Stimulated activated CD4-positive, alpha-beta T cell treated with anti-CD3 and anti-CD28 coated beads, Interleukin-1b, Interleukin-23, amount 100 ng/mL, for 48 hours (primary cell): ENCODE data around the gene TAF1B.

Experiments
- DNase-seq: peaks from one replicate; pipeline ENCODE4 v3.0.0-alpha.2; 2020

The TAF1B gene

GRCh38 chr2:9946076-9946475 lies 102.8 kb downstream of the TAF1B start:
- DNase-seq = no peak

GRCh38 chr2:9946818-9947217 lies 103.5 kb downstream of the TAF1B start:
- DNase-seq = no peak

GRCh38 chr2:9948721-9949120 lies 105.4 kb downstream of the TAF1B start:
- DNase-seq = no peak

- no peak for DNase-seq
Measured at GRCh38 chr2:9949239-9949991, 106.1 kb downstream of the TAF1B start.

GRCh38 chr2:9949992-9950520 lies 106.8 kb downstream of the TAF1B start:
- DNase-seq = no peak

- peak; percentile 31 for DNase-seq
Measured at GRCh38 chr2:9950521-9951271, 107.4 kb downstream of the TAF1B start.

- DNase-seq = no peak
Measured at GRCh38 chr2:9951272-9951521, 107.9 kb downstream of the TAF1B start.

GRCh38 chr2:9951522-9952285 lies 108.4 kb downstream of the TAF1B start, which contains the start of gene GRHL1:
GRHL1 (plus strand) TSS chr2:9951693; CDS start chr2:9951834, 141 bp downstream.
- DNase-seq = peak; percentile 88

GRCh38 chr2:9952286-9952737 lies 109.0 kb downstream of the TAF1B start:
- no peak for DNase-seq

GRCh38 chr2:9952856-9953503 lies 109.7 kb downstream of the TAF1B start:
- no peak for DNase-seq

- no peak for DNase-seq
Measured at GRCh38 chr2:9954136-9954535, 110.9 kb downstream of the TAF1B start.

- no peak for DNase-seq
Measured at GRCh38 chr2:9958057-9958456, 114.8 kb downstream of the TAF1B start.

GRCh38 chr2:9959262-9959661 lies 116.0 kb downstream of the TAF1B start:
- no peak for DNase-seq

GRCh38 chr2:9961013-9961412 lies 117.7 kb downstream of the TAF1B start:
- DNase-seq = no peak

GRCh38 chr2:9964334-9964980 lies 121.2 kb downstream of the TAF1B start:
- DNase-seq = no peak

- DNase-seq = no peak
Measured at GRCh38 chr2:9965119-9965822, 122.0 kb downstream of the TAF1B start.

- no peak for DNase-seq
Measured at GRCh38 chr2:9966491-9967022, 123.3 kb downstream of the TAF1B start.

- no peak for DNase-seq
Measured at GRCh38 chr2:9967053-9967775, 123.9 kb downstream of the TAF1B start.

GRCh38 chr2:9968553-9969497 lies 125.6 kb downstream of the TAF1B start:
- DNase-seq = no peak
